HepG2 (cell line): Measurements from ENCODE around the gene DOC2A. TPM values are rescaled to one million over a fixed set of nuclear protein-coding genes. Genes with fewer than 3 reads are reported as not detected.
A peak's percentile ranks its signal among the peaks of the same experiment; 100 is the strongest.

Experiments
- BRCA1 ChIP-seq: sonication (generic); formaldehyde crosslinking; IDR thresholded peaks from 2 replicates; pipeline ENCODE4 v1.4.0; 2020; ENCODE audit warnings: missing genetic modification reagents
- DNMT3B ChIP-seq: conservative IDR thresholded peaks from 2 replicates; pipeline ENCODE4 v1.6.1; 2016; ENCODE audit warnings: missing biosample characterization, control low read depth
- ETV6 ChIP-seq: sonication (generic); formaldehyde crosslinking; conservative IDR thresholded peaks from 2 replicates; pipeline ENCODE4 v1.4.0; 2020; ENCODE audit warnings: missing genetic modification reagents
- GPN1 ChIP-seq: sonication (generic); formaldehyde crosslinking; IDR thresholded peaks from 2 replicates; pipeline ENCODE4 v1.5.1; 2020; ENCODE audit warnings: missing genetic modification reagents, borderline replicate concordance
- GTF2F1 ChIP-seq: fragments of 150-350 bp; IDR thresholded peaks from 2 replicates; pipeline ENCODE4 v1.6.1; 2014; ENCODE audit warnings: low read length
- HMG20B ChIP-seq: conservative IDR thresholded peaks from 2 replicates; pipeline ENCODE4 v1.6.1; 2016; ENCODE audit warnings: missing genetic modification reagents, missing compliant biosample characterization
- JDP2 ChIP-seq: sonication (generic); formaldehyde crosslinking; IDR thresholded peaks from 2 replicates; pipeline ENCODE4 v1.8.1; 2022; ENCODE audit warnings: missing genetic modification reagents, borderline replicate concordance
- MTA1 ChIP-seq: sonication (generic); formaldehyde crosslinking; IDR thresholded peaks from 2 replicates; pipeline ENCODE4 v1.4.0; 2020; ENCODE audit warnings: missing genetic modification reagents, mild to moderate bottlenecking, borderline replicate concordance
- PLRG1 ChIP-seq: fragments of 450-650 bp; conservative IDR thresholded peaks from 2 replicates; pipeline ENCODE4 v1.6.1; 2016
- REXO4 ChIP-seq: sonication (generic); formaldehyde crosslinking; IDR thresholded peaks from 2 replicates; pipeline ENCODE4 v1.8.0; 2022; ENCODE audit warnings: missing genetic modification reagents, mild to moderate bottlenecking, borderline replicate concordance
- RFX5 ChIP-seq: IDR thresholded peaks from 2 replicates; pipeline ENCODE4 v1.6.1; 2011; ENCODE audit warnings: low read depth, low read length, improper control_type of control experiment
- SRF ChIP-seq: IDR thresholded peaks from 2 replicates; pipeline ENCODE4 v1.6.1; 2011; ENCODE audit warnings: mild to moderate bottlenecking, low read depth, low read length, moderate library complexity
- TBP ChIP-seq: sonication (generic); formaldehyde crosslinking; IDR thresholded peaks from 2 replicates; pipeline ENCODE4 v1.5.0; 2020; ENCODE audit warnings: missing genetic modification reagents
- TOPORS ChIP-seq: sonication (generic); formaldehyde crosslinking; IDR thresholded peaks from 2 replicates; pipeline ENCODE4 v1.8.0; 2023; ENCODE audit warnings: mild to moderate bottlenecking, missing genetic modification reagents
- ZNF335 ChIP-seq: sonication (generic); formaldehyde crosslinking; IDR thresholded peaks from 2 replicates; pipeline ENCODE4 v1.4.0; 2020; ENCODE audit warnings: missing genetic modification reagents
- ZNF432 ChIP-seq: sonication (generic); formaldehyde crosslinking; IDR thresholded peaks from 2 replicates; pipeline ENCODE4 v1.5.0; 2020; ENCODE audit warnings: missing genetic modification reagents, mild to moderate bottlenecking, borderline replicate concordance
- ZNF446 ChIP-seq: sonication (generic); formaldehyde crosslinking; IDR thresholded peaks from 2 replicates; pipeline ENCODE4 v1.5.0; 2020; ENCODE audit warnings: mild to moderate bottlenecking, missing genetic modification reagents
- ZSCAN30 ChIP-seq: sonication (generic); formaldehyde crosslinking; IDR thresholded peaks from 2 replicates; pipeline ENCODE4 v1.5.0; 2020; ENCODE audit warnings: mild to moderate bottlenecking, missing genetic modification reagents
- polyA plus RNA-seq, 8 experiments: library from polyadenylated mRNA; depleted of rRNA in 3 of 8; stranded (reverse) in 7 of 8; unstranded in 1 of 8; fragments of >200 nt; fragmentation: Illumina TruSeq in 4 of 8; extraction: Trizol in 4 of 8; gene quantifications; 2 replicates each; pipeline versions ENCODE4 v1.2.1 to v1.2.3, GENCODE V29; 2011 to 2016; ENCODE audit warnings: low read depth in 4 of 8, missing spikeins in 1 of 8, mixed read lengths in 1 of 8; ENCODE audit not compliant: insufficient read depth in 1 of 8
- total RNA-seq, 5 experiments: library from RNA; depleted of rRNA; stranded (reverse); fragments of >200 nt; fragmentation: Illumina TruSeq; extraction: Trizol; gene quantifications; 2 replicates each; pipeline ENCODE4 v1.2.3, GENCODE V29; 2016; ENCODE audit warnings: low read depth in 1 of 5
- TF ChIP-seq, protein P1 (sequence below): sonication (generic); formaldehyde crosslinking; IDR thresholded peaks from 2 replicates; pipeline ENCODE4 v1.5.0; 2020; ENCODE audit warnings: mild to moderate bottlenecking, missing genetic modification reagents, moderate library complexity
- TF ChIP-seq, protein P2 (sequence below): sonication (generic); formaldehyde crosslinking; IDR thresholded peaks from 2 replicates; pipeline ENCODE4 v1.8.1; 2023; ENCODE audit warnings: mild to moderate bottlenecking, inconsistent platforms, moderate library complexity, missing genetic modification reagents, borderline replicate concordance
- TF ChIP-seq, protein P3 (sequence below): sonication (generic); formaldehyde crosslinking; IDR thresholded peaks from 2 replicates; pipeline ENCODE4 v1.8.0; 2022; ENCODE audit warnings: mild to moderate bottlenecking, missing genetic modification reagents, moderate library complexity
- TF ChIP-seq, protein P4 (sequence below): sonication (generic); formaldehyde crosslinking; IDR thresholded peaks from 2 replicates; pipeline ENCODE4 v1.4.0; 2020; ENCODE audit warnings: missing genetic modification reagents, borderline replicate concordance

The DOC2A gene
- total and polyA plus RNA-seq, 2 of the 13 experiments (the other 11 are each of a cell fraction or from before 2014, with no cell fraction given) = 0.15 to 0.55 TPM

DNA sequence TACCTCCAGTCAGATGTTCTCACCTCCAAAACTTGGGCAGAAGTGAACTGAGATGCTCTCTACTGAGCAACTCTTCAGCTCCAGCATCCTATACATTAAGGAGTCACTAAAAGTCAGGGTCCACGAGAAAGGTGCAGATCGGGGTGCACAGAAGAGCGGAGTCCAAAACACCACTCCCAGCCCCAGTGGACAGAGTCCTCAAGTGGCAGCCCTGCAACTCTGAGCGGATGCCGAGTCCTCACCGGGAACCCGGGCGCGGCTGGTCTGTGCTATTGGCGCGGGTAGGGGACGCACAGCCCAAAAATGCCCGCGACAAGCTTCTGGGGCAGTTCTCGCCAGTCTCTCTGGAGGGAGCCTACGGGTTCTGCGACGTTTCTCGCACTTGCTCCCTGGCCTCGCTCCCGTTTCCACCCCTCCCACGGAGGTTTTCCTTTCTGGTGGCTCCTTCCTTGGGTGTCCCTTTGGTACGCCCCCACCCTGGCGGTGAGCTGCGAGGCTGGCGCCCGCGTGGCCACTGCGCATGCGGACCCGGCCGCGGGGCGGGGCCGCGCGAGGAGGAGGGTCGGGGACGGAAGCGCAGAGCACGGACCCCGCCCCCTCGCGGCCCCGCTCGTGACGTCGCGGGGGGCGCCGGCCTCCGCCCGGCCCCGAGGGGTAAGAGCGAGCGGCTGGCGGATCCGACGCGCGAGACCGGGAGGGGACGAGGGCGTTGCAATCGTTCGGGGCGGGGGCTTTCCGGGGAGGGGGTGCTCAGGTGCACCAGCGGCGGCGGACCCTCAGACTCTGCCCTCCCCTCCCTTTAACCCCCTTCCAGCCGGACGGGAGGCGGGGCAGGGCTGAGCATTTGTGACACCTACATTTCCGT, 49.1 kb downstream of the DOC2A start, which contains the start of gene TMEM219 (continued):
- TF ChIP-seq TBP = no peak
- TF ChIP-seq REXO4 (CRISPR knock-in tag) = no peak
- TF ChIP-seq HMG20B (CRISPR knock-in tag) = no peak
- TF ChIP-seq GPN1 (CRISPR knock-in tag) = 0 out of 2 replicates have a peak, but pooled peaks have one; percentile 45
- no peak for TF ChIP-seq PLRG1
- TF ChIP-seq TOPORS (CRISPR knock-in tag) = peak; percentile 55; the same call in 1 of the 2 replicates
- TF ChIP-seq SRF = no peak
- TF ChIP-seq ZNF432 = peak; percentile 78; the same call in 1 of the 2 replicates
- TF ChIP-seq JDP2 = no peak
- TF ChIP-seq, protein P1, sequence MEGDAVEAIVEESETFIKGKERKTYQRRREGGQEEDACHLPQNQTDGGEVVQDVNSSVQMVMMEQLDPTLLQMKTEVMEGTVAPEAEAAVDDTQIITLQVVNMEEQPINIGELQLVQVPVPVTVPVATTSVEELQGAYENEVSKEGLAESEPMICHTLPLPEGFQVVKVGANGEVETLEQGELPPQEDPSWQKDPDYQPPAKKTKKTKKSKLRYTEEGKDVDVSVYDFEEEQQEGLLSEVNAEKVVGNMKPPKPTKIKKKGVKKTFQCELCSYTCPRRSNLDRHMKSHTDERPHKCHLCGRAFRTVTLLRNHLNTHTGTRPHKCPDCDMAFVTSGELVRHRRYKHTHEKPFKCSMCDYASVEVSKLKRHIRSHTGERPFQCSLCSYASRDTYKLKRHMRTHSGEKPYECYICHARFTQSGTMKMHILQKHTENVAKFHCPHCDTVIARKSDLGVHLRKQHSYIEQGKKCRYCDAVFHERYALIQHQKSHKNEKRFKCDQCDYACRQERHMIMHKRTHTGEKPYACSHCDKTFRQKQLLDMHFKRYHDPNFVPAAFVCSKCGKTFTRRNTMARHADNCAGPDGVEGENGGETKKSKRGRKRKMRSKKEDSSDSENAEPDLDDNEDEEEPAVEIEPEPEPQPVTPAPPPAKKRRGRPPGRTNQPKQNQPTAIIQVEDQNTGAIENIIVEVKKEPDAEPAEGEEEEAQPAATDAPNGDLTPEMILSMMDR (CRISPR knock-in tag) = no peak; the same call in 1 of the 2 replicates
- TF ChIP-seq RFX5 = no peak
- TF ChIP-seq ETV6 (CRISPR knock-in tag) = no peak
- no peak for TF ChIP-seq ZNF446 (CRISPR knock-in tag)
- TF ChIP-seq ZSCAN30 (CRISPR knock-in tag) = no peak
- TF ChIP-seq MTA1 (CRISPR knock-in tag) = no peak; the same call in none of the 2 replicates
- TF ChIP-seq, protein P2, sequence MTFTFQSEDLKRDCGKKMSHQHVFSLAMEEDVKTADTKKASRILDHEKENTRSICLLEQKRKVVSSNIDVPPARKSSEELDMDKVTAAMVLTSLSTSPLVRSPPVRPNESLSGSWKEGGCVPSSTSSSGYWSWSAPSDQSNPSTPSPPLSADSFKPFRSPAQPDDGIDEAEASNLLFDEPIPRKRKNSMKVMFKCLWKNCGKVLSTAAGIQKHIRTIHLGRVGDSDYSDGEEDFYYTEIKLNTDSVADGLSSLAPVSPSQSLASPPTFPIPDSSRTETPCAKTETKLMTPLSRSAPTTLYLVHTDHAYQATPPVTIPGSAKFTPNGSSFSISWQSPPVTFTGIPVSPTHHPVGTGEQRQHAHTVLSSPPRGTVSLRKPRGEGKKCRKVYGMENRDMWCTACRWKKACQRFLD (CRISPR knock-in tag) = no peak
- TF ChIP-seq BRCA1 (CRISPR knock-in tag) = no peak; the same call in 1 of the 2 replicates
- TF ChIP-seq, protein P3, sequence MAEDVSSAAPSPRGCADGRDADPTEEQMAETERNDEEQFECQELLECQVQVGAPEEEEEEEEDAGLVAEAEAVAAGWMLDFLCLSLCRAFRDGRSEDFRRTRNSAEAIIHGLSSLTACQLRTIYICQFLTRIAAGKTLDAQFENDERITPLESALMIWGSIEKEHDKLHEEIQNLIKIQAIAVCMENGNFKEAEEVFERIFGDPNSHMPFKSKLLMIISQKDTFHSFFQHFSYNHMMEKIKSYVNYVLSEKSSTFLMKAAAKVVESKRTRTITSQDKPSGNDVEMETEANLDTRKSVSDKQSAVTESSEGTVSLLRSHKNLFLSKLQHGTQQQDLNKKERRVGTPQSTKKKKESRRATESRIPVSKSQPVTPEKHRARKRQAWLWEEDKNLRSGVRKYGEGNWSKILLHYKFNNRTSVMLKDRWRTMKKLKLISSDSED (CRISPR knock-in tag) = no peak
- no peak for TF ChIP-seq GTF2F1
- TF ChIP-seq ZNF335 (CRISPR knock-in tag) = peak; percentile 74; the same call in 1 of the 2 replicates
- TF ChIP-seq, protein P4, sequence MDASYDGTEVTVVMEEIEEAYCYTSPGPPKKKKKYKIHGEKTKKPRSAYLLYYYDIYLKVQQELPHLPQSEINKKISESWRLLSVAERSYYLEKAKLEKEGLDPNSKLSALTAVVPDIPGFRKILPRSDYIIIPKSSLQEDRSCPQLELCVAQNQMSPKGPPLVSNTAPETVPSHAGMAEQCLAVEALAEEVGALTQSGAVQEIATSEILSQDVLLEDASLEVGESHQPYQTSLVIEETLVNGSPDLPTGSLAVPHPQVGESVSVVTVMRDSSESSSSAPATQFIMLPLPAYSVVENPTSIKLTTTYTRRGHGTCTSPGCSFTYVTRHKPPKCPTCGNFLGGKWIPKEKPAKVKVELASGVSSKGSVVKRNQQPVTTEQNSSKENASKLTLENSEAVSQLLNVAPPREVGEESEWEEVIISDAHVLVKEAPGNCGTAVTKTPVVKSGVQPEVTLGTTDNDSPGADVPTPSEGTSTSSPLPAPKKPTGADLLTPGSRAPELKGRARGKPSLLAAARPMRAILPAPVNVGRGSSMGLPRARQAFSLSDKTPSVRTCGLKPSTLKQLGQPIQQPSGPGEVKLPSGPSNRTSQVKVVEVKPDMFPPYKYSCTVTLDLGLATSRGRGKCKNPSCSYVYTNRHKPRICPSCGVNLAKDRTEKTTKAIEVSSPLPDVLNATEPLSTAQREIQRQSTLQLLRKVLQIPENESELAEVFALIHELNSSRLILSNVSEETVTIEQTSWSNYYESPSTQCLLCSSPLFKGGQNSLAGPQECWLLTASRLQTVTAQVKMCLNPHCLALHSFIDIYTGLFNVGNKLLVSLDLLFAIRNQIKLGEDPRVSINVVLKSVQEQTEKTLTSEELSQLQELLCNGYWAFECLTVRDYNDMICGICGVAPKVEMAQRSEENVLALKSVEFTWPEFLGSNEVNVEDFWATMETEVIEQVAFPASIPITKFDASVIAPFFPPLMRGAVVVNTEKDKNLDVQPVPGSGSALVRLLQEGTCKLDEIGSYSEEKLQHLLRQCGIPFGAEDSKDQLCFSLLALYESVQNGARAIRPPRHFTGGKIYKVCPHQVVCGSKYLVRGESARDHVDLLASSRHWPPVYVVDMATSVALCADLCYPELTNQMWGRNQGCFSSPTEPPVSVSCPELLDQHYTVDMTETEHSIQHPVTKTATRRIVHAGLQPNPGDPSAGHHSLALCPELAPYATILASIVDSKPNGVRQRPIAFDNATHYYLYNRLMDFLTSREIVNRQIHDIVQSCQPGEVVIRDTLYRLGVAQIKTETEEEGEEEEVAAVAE (CRISPR knock-in tag) = no peak; the same call in 1 of the 2 replicates
- TF ChIP-seq DNMT3B (CRISPR knock-in tag) = peak; percentile 53; the same call in 1 of the 2 replicates
